ENCODE results near the gene PEX19.

- TF ChIP-seq POLR2A (IDR thresholded peaks at IDR 0.05): no peak
- TF ChIP-seq, protein P1, sequence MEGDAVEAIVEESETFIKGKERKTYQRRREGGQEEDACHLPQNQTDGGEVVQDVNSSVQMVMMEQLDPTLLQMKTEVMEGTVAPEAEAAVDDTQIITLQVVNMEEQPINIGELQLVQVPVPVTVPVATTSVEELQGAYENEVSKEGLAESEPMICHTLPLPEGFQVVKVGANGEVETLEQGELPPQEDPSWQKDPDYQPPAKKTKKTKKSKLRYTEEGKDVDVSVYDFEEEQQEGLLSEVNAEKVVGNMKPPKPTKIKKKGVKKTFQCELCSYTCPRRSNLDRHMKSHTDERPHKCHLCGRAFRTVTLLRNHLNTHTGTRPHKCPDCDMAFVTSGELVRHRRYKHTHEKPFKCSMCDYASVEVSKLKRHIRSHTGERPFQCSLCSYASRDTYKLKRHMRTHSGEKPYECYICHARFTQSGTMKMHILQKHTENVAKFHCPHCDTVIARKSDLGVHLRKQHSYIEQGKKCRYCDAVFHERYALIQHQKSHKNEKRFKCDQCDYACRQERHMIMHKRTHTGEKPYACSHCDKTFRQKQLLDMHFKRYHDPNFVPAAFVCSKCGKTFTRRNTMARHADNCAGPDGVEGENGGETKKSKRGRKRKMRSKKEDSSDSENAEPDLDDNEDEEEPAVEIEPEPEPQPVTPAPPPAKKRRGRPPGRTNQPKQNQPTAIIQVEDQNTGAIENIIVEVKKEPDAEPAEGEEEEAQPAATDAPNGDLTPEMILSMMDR (IDR thresholded peaks at IDR 0.05): no peak
Observed at GRCh38 chr1:160245434-160245833, 39.5 kb downstream of the PEX19 start.
